PC-3 (cell line): Measurements from ENCODE around the gene SLC6A17. TPM values are rescaled to one million over a fixed set of nuclear protein-coding genes. Genes with fewer than 3 reads are reported as not detected.

Experiments
- ATAC-seq: fragments of 200-7000 bp; cut with Tn5 transposase; 2 replicates; pipeline ENCODE4 v1.9.1; 2020; ENCODE audit warnings: mild to moderate bottlenecking, moderate library complexity
- BruUV-seq: library from RNA; stranded (reverse); fragments of 400-500 nt; replicated peaks from 2 replicates; lab custom pipeline; 2021; lab: Mats Ljungman, UMichigan
- CTCF ChIA-PET: fragments of 300-600 bp; sonication (Branson Sonifier 250); formaldehyde crosslinking; loops from one replicate; lab custom pipeline; 2022; ENCODE audit warnings: antibody characterized with exemption; lab: Charles Lee
- POLR2A ChIA-PET: fragments of 300-600 bp; sonication (Branson Sonifier 250); formaldehyde crosslinking; loops from one replicate; lab custom pipeline; 2022; ENCODE audit warnings: antibody characterized with exemption; ENCODE audit not compliant: unreplicated experiment; lab: Charles Lee
- DNase-seq: peaks from one replicate; pipeline ENCODE4 v3.0.0-alpha.2; 2015
- H2AFZ ChIP-seq: fragments of 300-600 bp; sonication (generic); 2 replicates; pipeline ENCODE4 v1.6.0; 2016; ENCODE audit warnings: antibody characterized with exemption, low read length
- H3F3A ChIP-seq: fragments of 300-600 bp; sonication (generic); one replicate; pipeline ENCODE4 v1.6.0; 2017; ENCODE audit warnings: antibody characterized with exemption, low read length, control low read depth, mild to moderate bottlenecking; ENCODE audit not compliant: unreplicated experiment
- H3K27ac ChIP-seq: fragments of 300-600 bp; sonication (generic); 2 replicates; pipeline ENCODE4 v1.5.1; 2016; ENCODE audit warnings: mild to moderate bottlenecking, low read length
- H3K27me3 ChIP-seq: fragments of 300-600 bp; sonication (generic); 2 replicates; pipeline ENCODE4 v1.6.1; 2016; ENCODE audit warnings: low read length, mixed read lengths
- H3K36me3 ChIP-seq: fragments of 300-600 bp; sonication (generic); 2 replicates; pipeline ENCODE4 v1.6.1; 2016; ENCODE audit warnings: low read depth, mixed run types, low read length, mixed read lengths
- H3K4me1 ChIP-seq: fragments of 300-600 bp; sonication (generic); 2 replicates; pipeline ENCODE4 v1.5.1; 2016; ENCODE audit warnings: low read length; ENCODE audit not compliant: insufficient read depth
- H3K4me2 ChIP-seq: fragments of 300-600 bp; sonication (generic); 2 replicates; pipeline ENCODE4 v1.6.0; 2016; ENCODE audit warnings: low read length
- H3K4me3 ChIP-seq: fragments of 300-600 bp; sonication (generic); 2 replicates; pipeline ENCODE4 v1.5.1; 2016; ENCODE audit warnings: mild to moderate bottlenecking, low read length, mixed read lengths
- H3K79me2 ChIP-seq: fragments of 300-600 bp; sonication (generic); 2 replicates; pipeline ENCODE4 v1.6.1; 2017; ENCODE audit warnings: low read length, mixed read lengths
- H3K9ac ChIP-seq: fragments of 300-600 bp; sonication (generic); 2 replicates; pipeline ENCODE4 v1.6.0; 2016; ENCODE audit warnings: mild to moderate bottlenecking, low read length
- H3K9me2 ChIP-seq: fragments of 300-600 bp; sonication (generic); replicated peaks from 2 replicates; pipeline ENCODE4 v1.6.1; 2016; ENCODE audit warnings: mixed run types, low read length, mixed read lengths
- H3K9me3 ChIP-seq: fragments of 300-600 bp; sonication (generic); 2 replicates; pipeline ENCODE4 v1.6.1; 2016; ENCODE audit warnings: low read length, mixed read lengths
- H4K20me1 ChIP-seq: fragments of 300-600 bp; sonication (generic); 2 replicates; pipeline ENCODE4 v1.6.1; 2016; ENCODE audit warnings: low read length, mixed read lengths
- CTCF ChIP-seq: fragments of 300-600 bp; sonication (generic); conservative IDR thresholded peaks from 2 replicates; pipeline ENCODE4 v1.5.1; 2017; ENCODE audit warnings: antibody characterized with exemption, low read depth, mild to moderate bottlenecking, low read length
- EZH2 ChIP-seq: fragments of 300-600 bp; sonication (generic); IDR thresholded peaks from one replicate; pipeline ENCODE4 v1.6.1; 2017; ENCODE audit warnings: antibody characterized with exemption, mild to moderate bottlenecking, low read length; ENCODE audit not compliant: unreplicated experiment
- EZH2phosphoT487 ChIP-seq: fragments of 300-600 bp; sonication (generic); IDR thresholded peaks from 2 replicates; pipeline ENCODE4 v1.6.1; 2018; ENCODE audit warnings: mild to moderate bottlenecking, antibody characterized with exemption, low read length, borderline replicate concordance
- intact Hi-C: fragments of 100-400 bp; cut with micrococcal nuclease; formaldehyde crosslinking; loops from 2 replicates; pipeline ENCODE4 v1.9.0; 2023
- total RNA-seq: library from RNA; depleted of rRNA; stranded (reverse); fragments of >200 nt; gene quantifications from 2 replicates; pipeline ENCODE4 v1.2.3, GENCODE V29; 2014

Gene SLC6A17
- total RNA-seq, 1 experiment from 2014 or later: not detected

- Histone ChIP-seq H3K27me3 (peaks cover 24% of the 10 kb centered on the region), H3K79me2 (no peaks in the 10 kb centered on the region), H2AFZ (no peak overlapping the region), H3K9me2 (no peaks in the 10 kb centered on the region), H3F3A (no peaks in the 10 kb centered on the region), H3K4me3 (no peak overlapping the region), H3K9ac (no peak overlapping the region), H3K36me3 (no peaks in the 10 kb centered on the region), H4K20me1 (no peaks in the 10 kb centered on the region), H3K27ac (no peak overlapping the region), H3K4me1 (no peaks in the 10 kb centered on the region), H3K4me2 (no peak overlapping the region), H3K9me3 (no peaks in the 10 kb centered on the region)
- ATAC-seq: no peak
- no peak for DNase-seq
- BruUV-seq: no TSS peak
- ChIA-PET POLR2A (no interaction called here), CTCF (no interaction called here)
- intact Hi-C loops: no loop called here
- no peak for TF ChIP-seq EZH2
- no peak for TF ChIP-seq CTCF
- no peak for TF ChIP-seq EZH2phosphoT487
These were observed 99.0 kb downstream of the SLC6A17 start for GRCh38 chr1:110249256-110249655.

- POLR2A ChIA-PET: no interaction called here
- CTCF ChIA-PET: no interaction called here
These were observed 99.7 kb downstream of the SLC6A17 start for GRCh38 chr1:110250008-110250407.

More at GRCh38 chr1:110250008-110250407, 99.7 kb downstream of the SLC6A17 start:
- no peaks in the 10 kb centered on the region for H4K20me1 ChIP-seq
- peaks cover 26% of the 10 kb centered on the region for H3K27me3 ChIP-seq
- no peaks in the 10 kb centered on the region for H3K9me3 ChIP-seq
- no peak for TF ChIP-seq CTCF
- TF ChIP-seq EZH2: no peak
- no peak for TF ChIP-seq EZH2phosphoT487
- no peak overlapping the region for H3K4me3 ChIP-seq
- BruUV-seq: no TSS peak
- no peaks in the 10 kb centered on the region for H3K9me2 ChIP-seq
- H3K79me2 ChIP-seq: no peaks in the 10 kb centered on the region
- H3K36me3 ChIP-seq: no peaks in the 10 kb centered on the region
- H3K4me1 ChIP-seq: no peaks in the 10 kb centered on the region
- H3F3A ChIP-seq: no peaks in the 10 kb centered on the region
- DNase-seq: no peak
- no peak overlapping the region for H2AFZ ChIP-seq
- no peak for ATAC-seq
- no peak overlapping the region for H3K27ac ChIP-seq
- no peak overlapping the region for H3K4me2 ChIP-seq
- intact Hi-C loops: no loop called here
- H3K9ac ChIP-seq: no peak overlapping the region
